Activated gamma-delta T cell treated with Interleukin-2 at 50 U/mL for 16 hours (primary cell): ENCODE results near the gene ALDH3A2.

Experiments
- DNase-seq: peaks from one replicate; pipeline ENCODE4 v3.0.0-alpha.2; 2020

Gene ALDH3A2

GRCh38 chr17:19648475-19649273 lies at the start of gene ALDH3A2:
TSS of gene ALDH3A2 (plus strand) at chr17:19648751. CDS start at chr17:19648972, 221 bp downstream.
- DNase-seq = peak; percentile 90

DNA sequence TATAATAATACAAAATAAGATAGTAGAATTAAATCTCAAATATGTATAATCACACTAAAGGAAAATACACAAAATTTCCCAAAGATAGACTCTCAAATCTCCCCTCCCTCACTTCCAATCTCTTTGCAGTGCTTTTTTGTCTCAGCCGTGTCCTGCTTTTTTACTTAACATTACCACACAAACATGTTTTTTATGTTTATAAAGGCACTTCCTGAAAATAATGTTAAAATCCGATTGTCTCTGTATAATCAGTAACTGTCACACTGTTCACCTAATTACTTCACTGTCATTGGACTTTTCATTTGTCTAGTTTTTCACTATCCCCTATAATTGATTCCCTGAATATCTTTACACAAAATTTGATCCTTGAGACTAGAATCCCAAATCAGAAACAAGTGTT lies 38.2 kb upstream of the ALDH3A2 start:
- DNase-seq = no peak

GRCh38 chr17:19610879-19611278 lies 37.7 kb upstream of the ALDH3A2 start:
- DNase-seq = no peak

GRCh38 chr17:19613979-19614378 lies 34.6 kb upstream of the ALDH3A2 start:
- no peak for DNase-seq

GRCh38 chr17:19614900-19615299 lies 33.7 kb upstream of the ALDH3A2 start:
- DNase-seq = no peak

GRCh38 chr17:19618015-19618414 lies 30.5 kb upstream of the ALDH3A2 start:
- no peak for DNase-seq

DNA sequence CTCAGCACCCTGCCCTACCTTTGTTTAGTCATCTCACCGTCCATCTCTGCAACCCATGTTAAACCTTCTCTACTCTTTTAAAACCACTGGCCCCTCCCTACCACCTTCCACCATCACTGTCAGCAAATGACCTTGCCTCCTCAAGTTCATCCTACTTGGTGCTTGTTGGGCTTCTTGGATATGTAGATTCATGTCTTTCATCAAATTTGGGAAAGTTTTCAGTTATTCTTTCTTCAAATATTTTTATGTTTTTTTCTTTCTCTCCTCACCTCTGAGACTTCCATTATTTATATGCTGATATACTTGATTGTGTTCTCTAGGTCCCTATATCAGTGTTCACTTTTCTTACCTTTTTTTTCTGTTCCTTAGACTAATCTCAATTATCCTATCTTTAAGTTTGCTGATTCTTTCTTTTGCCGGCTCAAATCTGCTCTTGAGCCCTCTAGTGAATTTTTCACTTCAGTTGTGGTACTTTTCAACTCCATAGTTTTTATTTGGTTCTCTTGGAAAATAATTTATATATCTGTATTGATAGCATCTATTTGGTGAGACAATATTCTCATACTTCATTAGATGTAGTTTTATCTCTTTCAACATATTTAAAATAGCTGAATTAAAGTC lies 28.7 kb upstream of the ALDH3A2 start:
- DNase-seq = no peak

GRCh38 chr17:19621697-19622096 lies 26.9 kb upstream of the ALDH3A2 start:
- no peak for DNase-seq

- DNase-seq = no peak
These were observed 22.5 kb upstream of the ALDH3A2 start for GRCh38 chr17:19626079-19626478.

- DNase-seq = no peak
These were observed 19.1 kb upstream of the ALDH3A2 start for GRCh38 chr17:19629449-19629848.

DNA sequence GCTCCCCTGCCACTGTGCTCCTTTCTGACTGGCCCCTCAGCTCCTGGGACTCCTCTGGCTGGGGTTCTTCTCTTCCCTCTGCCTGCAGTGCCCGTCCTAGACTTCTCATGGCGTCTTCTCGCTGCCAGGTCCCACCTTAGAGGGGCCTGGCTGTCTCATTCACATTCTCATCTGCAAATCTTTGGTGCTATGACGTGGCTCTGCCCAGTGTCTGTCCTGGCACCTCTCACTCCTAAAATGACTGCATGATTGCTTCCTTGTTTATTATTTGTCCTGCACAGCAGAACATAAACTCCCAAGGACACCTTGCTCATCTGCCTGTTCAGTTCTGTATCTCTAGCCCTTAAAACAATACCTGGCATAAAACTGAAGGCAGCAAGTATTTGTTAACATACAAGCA lies 18.5 kb upstream of the ALDH3A2 start:
- no peak for DNase-seq

DNA sequence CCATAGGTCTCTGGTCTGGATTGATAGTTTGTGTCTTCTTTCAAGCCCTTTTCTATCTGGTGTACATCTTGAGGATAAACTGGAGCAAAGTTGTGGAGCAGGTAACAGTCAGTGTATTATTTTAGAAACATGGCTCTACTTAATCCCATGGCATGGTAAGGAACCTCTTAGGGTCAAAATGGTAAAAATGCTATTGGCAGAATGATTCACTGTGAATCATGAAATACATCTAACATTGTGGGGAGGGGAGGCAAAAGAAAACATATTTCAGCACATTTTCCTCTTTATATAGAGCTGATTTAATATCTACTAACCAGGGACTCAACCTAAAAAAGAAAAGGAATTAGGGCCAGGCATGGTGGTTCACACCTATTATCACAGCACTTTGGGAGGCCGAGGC lies 17.9 kb upstream of the ALDH3A2 start:
- no peak for DNase-seq

DNA sequence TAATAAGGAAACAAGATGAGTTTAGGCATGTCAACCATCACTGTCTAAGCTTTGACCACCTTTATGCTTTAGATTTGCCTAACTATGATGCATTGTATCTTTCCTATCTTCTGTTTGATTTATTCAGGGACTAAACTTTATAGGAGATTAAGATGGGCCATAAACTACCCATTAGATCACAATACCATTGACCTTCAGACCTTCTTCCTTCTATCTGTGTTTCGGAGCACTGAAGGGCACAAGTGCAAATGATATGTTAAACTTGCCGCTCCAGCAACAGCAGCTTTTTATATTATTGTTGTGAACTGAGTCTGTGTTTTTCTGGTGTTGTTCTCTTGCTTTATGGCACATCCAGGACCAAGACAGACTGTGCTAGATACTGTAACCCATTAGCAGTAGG lies 16.6 kb upstream of the ALDH3A2 start:
- no peak for DNase-seq

DNA sequence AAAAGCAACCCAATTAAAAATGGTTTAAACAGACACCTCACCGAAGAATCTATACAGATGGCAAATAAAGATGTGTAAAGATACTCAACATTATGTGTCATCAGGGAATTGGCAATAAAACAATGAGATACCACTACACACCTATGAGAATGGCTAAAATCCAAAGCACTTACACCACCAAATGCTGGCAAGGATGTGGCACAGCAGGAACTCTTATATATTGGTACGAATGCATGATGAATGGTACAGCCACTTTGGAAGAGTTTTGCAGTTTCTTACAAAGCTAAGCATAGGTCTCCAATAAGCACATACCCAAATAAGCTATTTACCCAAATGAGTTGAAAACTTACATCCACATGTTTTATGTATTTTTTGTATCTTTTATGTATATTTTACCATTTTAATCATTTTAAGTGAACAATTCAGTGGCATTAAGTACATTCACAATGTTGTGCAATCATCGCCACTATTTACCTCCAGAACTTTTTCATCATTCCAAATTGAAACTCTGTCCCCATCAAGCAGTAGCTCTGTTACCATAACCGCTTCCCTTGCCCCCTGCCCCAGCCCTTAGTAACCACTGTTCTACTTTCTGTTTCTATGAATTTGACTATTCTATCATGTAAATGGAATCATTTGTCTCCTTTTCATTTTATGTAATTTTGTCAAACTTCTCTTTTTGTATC lies 6.7 kb upstream of the ALDH3A2 start:
- DNase-seq = no peak

- no peak for DNase-seq
These were observed 6.1 kb upstream of the ALDH3A2 start for GRCh38 chr17:19642373-19642893.

DNA sequence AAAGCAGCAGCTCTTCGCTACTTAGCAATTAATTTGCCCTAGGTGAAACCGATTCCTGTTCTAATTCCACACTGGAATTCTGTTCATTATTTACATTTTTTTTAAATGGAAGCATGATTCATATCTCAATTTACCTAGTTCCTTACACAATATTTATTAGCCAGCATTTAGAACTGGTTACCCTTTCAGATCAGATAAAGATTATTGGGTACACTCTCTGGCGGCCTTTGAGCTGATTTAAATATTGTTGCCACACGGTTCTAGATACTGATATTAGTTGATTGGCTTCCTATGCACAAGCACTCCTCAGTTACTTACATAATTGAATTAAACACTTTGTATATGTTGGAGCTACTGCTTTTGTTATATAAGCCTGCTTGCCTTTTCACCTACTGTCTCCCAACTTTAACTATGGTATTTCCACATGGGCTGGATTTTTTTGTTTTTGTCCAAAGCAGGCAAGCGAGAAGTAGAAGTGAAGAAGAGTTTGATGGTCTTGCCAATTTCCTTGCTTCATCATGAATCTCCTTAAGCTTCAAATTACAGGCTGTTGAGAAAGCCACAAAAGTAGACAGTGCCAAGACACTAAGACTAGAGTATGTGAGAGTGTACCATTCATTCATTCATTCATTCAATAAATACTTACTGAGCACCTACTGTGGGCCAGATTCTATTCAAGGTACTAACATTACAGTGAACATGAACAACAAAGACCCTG lies 3.9 kb upstream of the ALDH3A2 start:
- no peak for DNase-seq

DNA sequence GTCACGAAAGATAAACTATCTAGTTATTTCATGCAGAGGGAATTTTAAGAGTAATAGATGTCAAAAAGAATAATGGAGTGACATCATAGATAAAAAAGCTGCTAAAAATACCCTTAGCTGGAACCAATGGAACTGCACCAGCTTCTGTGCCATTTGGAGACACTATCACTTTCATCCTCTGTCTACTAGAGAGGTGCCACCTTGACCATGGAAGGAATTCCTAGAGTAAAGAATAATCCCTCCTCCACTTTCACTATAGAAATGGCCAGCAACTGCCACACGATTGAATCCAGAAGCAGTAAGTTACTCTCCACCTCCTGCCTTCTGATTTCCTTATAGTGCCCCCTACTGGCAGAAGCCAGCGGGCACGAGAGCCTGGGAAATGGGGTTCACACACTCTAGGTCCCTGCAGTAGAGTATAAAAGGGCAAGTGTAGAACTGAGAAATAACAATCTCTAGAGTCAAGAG lies 2.8 kb upstream of the ALDH3A2 start:
- DNase-seq = peak; percentile 27

DNA sequence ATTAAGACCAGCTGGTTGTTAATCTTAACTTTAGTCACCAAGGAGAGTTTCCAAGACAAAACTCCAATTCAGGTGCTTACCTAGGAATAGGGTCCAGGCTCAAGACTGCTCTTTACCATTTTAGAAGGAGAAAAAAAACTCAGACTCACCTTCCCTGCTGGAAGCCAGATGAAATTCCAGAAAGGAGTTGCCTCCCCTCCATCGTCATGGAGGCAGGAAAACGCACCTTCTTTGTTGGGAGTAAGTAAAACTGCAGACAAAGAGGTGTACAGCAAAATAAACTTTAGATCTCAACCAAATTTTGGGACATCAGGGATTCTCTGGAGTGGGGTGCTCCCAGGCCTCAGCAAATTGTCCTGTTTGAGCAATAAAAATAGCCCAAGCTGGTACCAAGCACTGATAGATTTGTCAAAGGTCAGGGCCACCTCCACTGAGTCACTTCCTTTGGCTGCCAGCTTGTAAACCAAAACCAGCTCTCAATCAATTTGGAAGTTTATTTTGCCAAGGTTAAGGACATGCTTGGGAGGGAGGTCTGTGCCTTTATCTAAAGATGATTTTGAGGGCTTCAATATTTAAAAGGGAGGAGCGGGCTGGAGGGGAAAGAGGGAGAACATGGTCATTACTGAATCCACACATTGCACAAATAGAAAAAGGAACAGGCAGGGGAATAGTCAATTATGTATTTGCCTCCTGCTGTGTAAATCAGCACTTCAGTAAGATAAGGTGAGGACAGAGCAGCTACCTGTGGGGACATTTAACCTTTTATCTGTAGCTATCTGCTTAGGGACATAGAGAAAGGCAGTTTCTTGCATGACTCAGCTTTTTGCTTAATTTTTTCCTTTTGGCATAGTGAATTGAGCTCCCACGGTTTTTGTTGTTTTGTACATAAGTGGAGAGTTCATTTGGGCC lies 1.5 kb upstream of the ALDH3A2 start:
- no peak for DNase-seq

DNA sequence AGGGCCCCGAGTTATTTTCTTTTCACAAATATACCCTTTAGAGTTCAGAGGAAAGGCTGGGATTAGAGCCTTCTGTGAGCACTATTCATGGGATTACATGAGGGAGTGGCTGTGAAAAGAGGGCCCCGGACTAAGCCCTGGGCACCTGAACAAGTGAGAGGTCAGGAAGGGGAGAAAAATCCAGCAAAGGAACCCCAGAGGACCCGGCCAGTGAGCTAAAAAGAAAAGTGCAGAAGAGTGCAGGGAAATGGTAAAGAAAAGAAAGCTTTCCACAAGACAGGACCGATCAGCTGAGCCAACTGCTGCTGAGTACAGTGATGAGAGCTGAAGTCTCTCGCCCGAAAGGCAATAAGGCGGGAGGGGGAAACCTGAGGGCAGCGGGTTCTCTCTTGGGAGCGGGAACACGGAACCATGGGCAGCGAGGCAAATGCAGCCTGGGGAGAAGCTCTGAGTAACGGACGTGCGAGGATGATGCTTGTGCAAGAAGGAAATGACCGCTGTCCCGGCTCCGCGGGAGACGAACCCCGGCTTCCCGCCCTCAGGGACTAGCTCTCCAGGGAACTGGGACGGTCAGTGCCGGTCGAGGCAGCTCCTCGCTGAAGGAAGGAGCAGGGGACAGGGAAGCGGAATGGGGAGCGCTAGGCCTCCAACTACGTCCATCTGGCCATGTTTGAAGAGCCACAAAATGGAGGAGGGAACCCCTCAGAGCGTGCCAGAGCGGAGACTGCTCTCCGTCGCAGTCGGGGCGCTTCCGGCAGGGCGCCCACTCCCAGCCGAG lies 665 bp upstream of the ALDH3A2 start:
- no peak for DNase-seq

- no peak for DNase-seq
These were observed 657 bp downstream of the ALDH3A2 start for GRCh38 chr17:19649274-19649541.

GRCh38 chr17:19650826-19651225 lies 2.3 kb downstream of the ALDH3A2 start:
- DNase-seq = no peak
